Stimulated activated CD4-positive, alpha-beta T cell treated with anti-CD3 and anti-CD28 coated beads, Interleukin-2, amount 100 ng/mL, for 4 hours (primary cell): ENCODE results near the gene KLHL8.
"Not testable (repeated sequence)": the region's sequence is repeated elsewhere in the genome, so short reads cannot be mapped to it uniquely, and the experiment has no call there.

Experiments
- DNase-seq: peaks from one replicate; pipeline ENCODE4 v3.0.0-alpha.2; 2020; ENCODE audit warnings: low read depth

KLHL8 gene

DNA sequence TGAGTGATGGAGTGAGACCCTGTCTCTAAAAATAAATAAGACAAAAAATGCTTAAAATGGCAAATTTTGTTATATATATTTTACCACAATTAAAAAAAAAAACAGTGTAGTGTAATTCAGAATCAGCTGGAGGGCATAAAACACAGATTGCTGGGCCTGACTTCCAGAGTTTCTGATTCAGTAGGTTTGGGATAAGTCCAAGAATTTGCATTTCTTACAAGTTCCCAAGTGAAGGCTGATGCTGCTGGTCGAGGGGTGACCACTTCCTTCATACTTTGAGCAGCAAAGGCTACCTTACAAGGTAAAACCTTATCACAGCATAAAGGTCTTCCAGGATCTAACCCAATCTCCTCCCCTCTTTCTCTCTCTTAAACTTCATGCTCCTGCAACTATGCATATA is 40.7 kb downstream of the KLHL8 start:
- DNase-seq = no peak

DNA sequence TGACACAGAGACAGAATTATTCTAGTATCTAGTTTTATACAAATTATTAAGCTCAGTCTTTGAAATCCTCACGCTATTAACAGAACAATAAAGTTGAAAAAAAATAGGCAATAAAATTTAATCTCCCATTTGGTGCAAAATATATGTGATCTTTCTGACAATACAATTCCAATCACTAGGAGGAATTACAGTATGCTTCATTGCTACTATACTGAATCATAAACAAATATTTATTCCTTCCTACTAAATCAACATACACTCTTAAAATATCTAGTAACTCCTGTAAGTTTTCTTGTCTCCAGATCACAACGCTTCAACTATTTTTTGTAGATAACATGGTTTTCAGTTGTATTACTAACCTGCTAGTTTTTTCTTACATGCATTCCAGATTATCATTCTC is 45.7 kb downstream of the KLHL8 start:
- no peak for DNase-seq

DNA sequence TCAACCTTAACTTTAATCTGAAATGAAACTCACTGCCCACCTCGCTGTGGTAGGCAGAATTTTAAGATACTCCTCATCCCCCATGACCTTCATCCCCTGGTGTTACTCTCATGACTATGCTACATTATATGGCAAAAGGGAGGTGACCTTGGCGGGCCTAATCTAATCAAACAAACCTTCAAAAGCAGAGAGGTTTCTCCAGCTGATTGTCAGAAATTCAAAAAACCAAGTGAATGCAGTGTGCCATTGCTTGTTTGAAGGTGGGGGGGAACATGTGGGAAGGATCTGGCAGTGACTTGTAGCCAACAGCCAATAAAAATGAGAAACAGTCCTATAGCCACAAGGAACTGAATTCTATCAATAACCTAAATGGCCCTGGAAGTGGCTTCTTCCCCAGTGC is 48.5 kb downstream of the KLHL8 start:
- no peak for DNase-seq

DNA sequence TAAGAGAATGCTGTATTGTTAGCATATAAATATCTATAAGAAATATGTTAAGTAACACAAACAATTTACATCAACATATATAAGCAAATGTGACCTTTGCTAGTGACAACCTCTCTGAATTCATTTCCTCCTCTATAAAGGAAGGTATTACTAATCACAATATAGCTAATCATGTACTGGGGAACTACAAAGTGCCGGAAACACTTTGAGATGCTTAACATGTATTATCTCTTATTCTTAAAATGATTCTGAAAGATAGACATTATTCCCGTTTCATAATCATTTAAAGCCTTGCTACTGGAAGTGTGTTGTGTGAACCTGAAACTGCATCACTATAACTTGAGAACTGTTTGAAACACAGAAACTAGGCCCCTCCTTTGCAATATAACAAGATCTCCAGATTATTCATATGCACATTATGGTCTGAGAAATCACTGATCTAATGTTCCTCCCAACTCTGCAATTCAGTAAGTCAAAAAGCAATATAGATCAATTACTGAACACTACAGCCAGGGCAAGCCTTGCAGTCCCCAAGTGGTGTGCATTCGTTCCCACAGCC is 54.0 kb downstream of the KLHL8 start:
- DNase-seq = no peak

DNA sequence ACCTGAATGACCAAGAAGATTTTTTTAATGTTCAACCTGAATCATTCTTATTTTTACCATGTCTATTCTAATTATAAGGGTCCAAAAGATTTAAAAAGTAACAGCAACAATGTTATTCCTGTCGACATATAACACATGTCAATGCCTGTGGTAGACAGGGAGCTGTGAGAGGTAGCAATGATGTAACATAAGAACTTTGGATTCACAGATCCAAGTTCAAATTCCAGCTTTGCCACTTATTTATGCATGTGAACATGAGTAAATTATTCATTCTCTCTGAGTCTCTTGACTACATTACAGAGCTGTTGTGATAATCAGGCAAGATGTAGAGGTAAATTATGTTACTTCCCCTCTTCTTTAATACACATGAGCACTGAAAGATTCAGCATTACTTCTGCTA is 54.5 kb downstream of the KLHL8 start:
- no peak for DNase-seq

DNA sequence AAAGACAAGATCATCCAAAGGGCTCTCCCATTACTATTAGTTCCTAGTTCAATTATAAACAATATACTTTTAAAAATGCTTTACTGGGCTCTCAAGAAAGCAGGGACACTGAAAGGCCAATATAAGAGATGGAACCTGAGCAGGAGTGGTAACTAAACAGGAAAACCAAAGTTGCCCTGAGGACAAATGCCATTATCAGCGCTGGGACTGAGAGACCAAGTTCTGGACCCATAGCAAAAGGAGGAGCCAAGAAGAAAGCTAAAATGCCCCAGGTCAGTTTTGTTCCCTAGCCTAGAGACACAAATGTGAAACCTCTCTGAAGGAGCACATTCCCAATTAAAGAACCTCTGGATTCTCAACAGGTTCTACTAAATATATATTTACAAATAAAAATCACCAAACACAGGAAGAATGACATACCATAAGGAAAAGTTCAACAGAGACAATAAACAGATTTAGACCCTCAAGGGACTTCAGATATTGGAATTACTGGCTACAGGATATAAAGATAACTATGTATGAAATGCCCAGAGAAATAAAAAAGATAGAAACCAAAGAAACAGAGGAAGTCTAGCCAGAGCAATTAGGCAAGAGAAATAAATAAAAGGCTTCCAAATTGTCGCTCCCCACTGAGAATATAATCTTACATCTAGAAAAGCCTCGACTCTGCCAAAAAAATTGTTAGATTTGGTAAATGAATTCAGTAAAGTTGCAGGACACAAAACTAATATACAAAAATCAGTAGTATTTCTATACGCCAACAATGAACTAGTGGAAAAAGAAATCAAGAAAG is 67.1 kb downstream of the KLHL8 start:
- DNase-seq = no peak

DNA sequence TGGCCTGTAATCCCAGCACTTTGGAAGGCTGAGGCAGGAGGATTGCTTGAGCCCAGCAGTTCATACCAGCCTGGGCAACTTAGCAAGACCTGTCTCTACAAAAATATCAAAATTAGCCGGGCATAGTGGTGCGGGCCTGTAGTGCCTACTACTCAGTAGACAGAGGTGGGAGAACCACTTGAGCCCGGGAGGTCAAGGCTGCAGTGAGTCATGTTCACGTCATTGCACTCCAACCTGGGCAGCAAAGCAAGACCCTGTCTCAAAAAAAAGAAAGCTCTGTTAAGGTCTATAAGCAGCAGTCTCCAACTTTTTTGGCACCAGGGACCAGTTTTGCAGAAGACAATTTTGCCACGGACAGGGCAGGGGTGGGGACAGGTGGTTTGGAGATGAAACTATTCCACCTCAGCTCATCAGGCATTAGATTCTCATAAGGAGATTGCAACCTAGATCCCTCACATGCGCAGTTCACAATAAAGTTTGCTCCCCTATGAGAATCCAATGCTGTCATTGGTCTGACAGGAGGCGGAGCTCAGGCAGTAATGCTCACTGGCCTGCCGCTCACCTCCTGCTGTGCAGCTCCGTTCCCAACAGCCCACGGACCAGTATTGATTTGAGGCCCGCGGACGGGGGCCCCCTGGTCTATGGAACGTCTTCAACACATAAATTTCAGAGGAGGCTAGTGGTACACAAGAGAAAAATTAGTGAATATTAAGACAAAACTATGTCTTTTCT is 67.9 kb downstream of the KLHL8 start:
- DNase-seq = no peak

DNA sequence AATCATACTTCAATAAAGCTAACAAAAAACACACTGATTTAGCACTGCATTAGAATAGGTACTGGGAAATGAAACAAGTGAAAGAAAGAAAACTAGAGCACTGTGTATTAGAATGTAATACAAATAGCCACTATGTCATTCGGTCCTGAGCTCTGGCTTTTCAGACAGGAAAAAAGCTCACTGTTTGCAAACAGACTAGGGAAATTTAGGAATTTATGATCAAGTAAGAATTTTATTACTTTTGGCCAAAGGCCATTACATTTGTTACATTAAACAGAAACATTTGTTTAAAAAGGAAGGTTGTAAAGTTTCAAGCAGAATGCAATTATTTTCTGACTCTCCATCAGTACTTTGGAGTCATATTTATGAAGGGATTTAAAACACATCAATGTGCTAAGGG is 68.7 kb downstream of the KLHL8 start:
- no peak for DNase-seq

DNA sequence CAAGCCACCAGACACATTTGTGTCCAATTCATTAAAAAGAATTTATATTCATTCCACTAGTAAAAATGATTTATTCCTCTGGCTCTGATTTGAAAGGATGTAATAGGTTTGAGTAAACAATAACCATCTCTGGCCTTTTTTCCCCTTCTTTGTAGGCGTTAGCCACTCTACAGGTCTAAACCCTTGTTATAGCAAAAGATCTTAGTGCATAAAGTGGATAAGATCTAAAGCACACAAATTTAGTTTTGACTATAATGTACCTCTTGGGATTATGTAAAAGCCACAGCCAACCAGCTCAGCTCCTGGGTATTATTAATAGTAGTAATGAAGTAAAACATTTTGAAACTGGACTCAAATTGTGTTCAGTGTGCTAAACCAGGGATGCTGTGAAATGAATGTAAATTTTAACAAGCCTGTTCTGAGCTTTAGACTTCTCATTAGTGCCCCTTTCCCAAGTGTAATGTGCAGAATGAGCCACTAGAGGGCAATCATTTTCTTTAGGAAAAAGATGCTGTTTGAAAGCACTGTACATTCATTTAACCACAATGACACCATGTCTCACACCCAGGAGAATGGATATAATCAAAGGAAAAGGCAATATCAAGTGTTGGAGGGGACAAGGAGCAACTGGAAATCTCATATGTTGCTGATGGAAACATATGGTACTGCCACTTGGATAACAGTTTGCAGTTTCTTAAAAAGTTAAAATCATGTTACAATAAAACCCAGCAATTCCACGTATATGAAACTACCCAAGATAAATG is 69.7 kb downstream of the KLHL8 start:
- peak; percentile 55 for DNase-seq

DNA sequence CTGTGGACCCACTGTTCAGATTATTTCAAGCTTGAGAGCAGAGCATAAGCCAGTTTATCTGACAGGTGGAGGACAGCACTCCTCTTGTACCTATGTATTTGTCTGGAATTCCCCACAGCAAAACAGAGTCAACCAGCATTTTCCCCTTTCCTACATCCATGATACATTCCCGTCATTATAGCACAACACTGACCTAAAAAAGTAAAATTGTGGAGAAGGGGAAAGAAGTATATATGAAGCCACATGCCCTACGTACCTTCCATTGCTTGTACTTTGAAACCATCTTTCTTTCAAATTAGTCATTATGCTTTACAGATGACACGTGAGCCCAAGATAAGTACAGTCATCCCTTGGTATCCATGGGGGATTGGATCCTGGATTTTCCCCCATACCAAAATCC is 73.3 kb downstream of the KLHL8 start:
- DNase-seq = no peak

DNA sequence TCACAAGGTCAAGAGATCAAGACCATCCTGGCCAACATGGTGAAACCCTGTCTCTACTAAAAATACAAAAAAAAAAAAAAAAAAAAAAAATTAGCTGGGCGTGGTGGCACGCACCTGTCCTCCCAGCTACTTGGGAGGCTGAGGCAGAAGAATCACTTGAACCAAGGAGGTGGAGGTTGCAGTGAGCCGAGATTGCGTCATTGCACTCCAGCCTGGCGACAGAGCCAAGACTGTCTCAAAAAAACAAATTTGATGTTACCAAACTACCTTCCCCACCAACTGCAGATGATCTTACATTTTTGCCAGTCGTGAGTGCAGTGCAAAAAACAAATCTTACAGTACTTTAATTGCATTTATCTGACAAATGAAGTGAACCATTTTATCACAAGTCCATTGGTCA is 74.5 kb downstream of the KLHL8 start:
- DNase-seq = not testable (repeated sequence)

DNA sequence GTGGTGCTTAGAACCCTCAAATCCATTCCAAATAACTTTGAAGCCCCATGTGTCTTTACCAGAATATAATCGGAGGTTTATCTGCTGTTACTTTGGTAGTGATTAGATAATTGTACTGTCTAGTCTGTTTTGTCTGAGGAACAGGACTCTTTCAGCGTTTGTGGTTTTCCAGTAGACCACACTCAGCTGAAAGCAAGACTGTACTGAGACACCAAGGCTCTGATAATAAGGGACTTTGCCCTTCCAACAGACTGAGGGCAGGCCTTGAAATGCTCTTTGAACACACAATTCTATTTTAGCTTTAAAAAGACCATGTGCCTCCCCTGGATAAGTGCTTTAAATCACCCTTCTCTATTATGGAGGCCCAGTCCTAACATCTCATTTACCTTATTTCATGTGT is 76.1 kb downstream of the KLHL8 start:
- no peak for DNase-seq

DNA sequence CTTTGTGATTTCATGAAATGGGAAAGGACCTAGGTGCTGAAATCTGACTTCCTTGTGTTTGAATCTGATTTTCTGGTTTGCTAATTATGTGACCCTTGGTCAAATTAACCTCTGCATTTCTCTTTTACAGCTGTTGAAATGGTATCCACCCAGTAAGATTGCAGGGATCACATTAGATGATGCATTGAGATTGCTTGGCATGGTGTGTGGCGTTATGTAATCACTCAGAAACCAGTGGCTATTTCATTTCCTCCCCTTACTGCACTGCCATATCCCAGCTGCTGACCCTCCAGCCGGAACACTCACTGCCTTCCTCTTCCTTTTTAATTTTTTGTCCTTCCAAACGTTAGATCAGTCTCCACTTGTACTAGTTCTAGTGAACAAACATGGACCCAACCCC is 79.0 kb downstream of the KLHL8 start:
- no peak for DNase-seq

DNA sequence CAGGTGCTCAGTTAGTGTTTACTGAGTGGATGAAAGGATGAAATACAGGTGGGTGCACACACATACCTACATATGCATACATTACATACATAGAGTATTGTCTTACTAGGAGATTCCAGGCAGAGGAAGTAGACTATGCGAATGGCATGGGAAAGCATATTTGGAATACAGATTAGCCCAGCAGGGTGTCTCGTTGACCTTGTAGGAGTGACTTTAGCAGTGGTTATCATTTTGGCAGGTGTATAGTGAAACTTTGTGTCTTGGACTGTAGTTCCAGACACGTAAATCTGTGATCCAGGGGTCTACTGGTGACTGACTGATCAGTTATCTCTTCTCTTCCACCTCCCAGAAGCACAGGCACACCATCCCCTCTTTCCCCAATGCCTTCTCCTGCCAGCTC is 86.3 kb downstream of the KLHL8 start:
- no peak for DNase-seq

DNA sequence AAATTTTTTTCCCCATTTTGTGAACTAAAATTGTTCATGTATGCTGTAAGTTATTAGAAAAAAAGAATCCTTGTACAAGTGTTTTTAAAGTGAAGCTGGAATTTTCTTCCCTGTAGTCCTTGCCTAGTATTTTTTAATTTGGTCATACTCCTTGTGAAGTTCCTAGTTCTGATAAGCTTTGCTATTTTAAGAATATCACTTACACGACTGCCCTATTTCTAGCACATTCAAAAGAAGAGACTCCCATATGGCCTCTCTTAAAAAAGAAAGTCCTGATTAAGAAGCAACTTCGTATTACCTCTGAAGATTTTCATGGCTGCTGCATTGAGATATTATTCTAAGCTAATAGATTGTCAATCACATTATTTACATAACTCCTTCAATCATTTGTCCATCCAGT is 87.2 kb downstream of the KLHL8 start:
- no peak for DNase-seq

DNA sequence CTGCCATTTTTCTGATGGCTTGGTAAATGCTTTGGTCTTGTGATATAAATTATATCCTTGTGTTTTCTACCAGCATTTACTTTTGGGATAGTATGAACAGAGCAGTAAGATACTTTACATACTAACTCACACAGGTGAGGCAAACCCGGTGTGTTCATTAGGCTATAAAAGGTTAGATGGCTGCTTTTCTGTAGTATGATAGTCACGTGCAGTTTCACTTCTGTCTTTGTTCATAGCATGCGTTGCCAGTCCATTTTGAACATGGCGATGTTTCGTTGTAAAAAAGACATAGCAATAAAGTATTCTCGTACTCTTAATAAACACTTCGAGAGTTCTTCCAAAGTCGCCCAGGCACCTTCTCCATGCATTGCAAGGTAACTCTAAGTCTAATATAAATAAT is 88.4 kb downstream of the KLHL8 start:
- no peak for DNase-seq

DNA sequence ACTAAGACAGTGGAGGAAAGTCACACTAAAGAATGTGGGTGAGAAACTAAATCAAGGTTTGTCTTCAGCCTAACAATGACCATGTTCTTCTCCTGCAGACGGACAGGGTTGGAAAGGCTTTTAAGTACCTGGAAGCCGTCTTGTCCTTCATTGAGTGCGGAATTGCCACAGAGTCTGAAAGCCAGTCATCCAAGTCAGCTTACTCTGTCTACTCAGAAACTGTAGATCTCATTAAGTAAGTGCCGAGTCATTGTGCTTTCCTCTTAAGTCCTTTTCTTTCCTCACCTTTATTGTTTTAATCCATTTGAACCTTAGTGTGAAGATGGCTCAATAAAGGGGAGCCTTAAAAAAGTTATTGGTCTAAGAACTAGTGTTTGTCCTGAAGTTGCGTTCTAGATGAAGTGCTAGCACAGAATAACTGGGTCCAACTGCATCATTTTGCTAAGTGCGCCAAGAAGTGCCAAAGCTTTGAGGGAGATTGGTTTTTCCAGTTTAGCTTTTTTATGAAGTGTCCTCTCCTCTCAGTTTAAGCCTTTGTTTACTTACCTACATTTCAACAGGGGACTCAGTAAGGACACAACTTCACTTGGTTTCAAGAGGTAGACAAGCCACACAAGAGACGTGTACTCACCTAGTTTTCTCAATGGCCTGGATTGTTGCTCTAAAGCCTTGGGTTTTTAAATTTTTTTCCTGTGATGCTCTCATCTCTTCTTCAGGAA is 89.3 kb downstream of the KLHL8 start:
- no peak for DNase-seq

DNA sequence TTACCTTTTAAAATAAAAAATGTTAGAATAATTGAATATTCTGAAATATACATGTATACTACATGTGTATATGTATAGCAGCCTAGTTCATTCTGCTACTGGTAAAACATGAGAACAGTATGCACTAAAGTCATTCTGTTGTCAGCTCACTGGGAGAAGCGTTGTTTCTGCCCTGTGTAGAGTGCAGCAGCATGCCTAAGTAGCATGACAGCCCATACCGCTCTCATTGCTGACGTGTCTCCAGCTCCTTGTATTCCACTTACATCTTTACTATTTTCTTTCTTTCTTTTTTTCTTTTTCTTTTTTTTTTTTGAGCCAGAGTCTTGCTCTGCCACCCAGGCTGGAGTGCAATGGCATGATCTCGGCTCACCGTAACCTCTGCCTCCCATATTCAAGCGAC is 90.7 kb downstream of the KLHL8 start:
- DNase-seq = no peak

DNA sequence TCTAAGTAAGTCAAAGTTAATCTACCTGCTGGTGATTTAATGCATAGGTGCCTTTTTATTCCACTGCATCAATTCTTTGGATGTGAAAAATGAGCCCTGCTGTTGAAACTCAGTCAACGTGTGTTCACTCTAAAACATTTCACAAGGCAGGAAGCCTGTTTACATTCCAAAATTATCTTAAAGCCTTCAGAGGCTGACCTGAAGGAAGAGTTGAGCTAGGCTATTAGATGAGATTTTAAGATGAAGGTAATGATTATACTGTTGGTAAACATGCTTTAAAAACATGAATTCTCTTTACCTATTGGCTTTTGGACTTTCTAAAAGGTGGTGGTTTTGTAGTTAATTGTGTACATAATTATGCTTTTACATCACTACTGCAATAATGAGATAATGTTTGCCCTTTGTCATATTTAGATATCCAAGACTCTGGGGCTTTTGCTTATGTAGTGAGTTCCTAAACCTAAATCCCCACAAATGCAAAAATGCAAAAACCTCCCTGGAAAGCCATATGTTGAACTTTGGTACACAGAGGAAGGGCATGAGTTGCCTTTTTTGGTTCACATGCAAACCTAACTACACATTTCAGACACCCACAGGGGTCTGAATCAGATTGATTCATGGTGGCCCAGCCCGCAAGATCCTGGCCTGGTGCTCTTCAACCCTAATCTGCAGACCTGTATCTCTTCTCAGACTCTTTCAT is 92.3 kb downstream of the KLHL8 start:
- no peak for DNase-seq

DNA sequence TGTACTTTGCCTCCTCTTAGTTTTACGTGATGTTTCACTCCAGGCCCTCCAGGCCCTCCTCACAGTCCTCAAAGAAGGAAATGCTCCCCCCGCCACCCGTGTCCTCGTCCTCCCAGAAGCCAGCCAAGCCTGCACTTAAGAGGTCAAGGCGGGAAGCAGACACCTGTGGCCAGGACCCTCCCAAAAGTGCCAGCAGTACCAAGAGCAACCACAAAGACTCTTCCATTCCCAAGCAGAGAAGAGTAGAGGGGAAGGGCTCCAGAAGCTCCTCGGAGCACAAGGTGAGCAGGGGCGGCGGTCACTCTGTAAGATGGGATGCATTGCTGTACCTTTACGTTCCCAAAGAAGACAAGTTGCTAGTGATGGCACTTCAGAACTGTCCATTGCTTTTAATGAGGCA is 94.4 kb downstream of the KLHL8 start:
- DNase-seq = no peak

DNA sequence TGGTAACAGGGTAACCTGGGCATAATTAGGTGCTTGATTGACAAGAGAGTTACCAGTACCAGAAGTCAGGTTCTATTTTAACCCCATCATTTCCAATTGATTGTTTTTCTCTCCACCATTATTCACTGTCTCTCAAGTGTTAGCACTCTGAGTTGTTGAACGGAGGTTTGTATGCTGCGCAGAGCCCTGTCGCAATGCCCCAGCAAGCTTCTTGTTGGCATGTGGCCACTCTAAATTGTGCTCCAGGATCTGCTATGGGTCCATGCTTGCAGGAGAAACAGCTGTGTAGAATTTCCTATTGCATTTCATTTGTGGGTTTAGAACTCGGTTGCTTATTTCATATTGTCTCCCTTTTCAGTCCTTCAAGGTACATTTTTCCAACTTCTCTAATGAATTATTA is 98.2 kb downstream of the KLHL8 start:
- no peak for DNase-seq
